SU-DHL-6 (cell line): ENCODE measurements around the gene TRNP1.

Experiments
- H2AFZ ChIP-seq: fragments of 200-600 bp; sonication (generic); 2 replicates; pipeline ENCODE4 v1.6.1; 2014; ENCODE audit warnings: low read depth, mild to moderate bottlenecking, moderate library complexity, mixed read lengths, antibody characterized with exemption, low read length; ENCODE audit not compliant: severe bottlenecking
- H3F3A ChIP-seq: fragments of 200-600 bp; shearing (Covaris generic); 2 replicates; pipeline ENCODE4 v1.6.0; 2016; ENCODE audit warnings: antibody characterized with exemption, mild to moderate bottlenecking; ENCODE audit not compliant: insufficient read depth
- H3K27ac ChIP-seq: fragments of 200-600 bp; sonication (generic); 2 replicates; pipeline ENCODE4 v1.5.1; 2016; ENCODE audit warnings: low read depth, mild to moderate bottlenecking, low read length, moderate library complexity, mixed read lengths
- H3K27me3 ChIP-seq: fragments of 200-600 bp; sonication (generic), shearing (Covaris generic); 2 replicates; pipeline ENCODE4 v1.6.0; 2014; ENCODE audit warnings: mild to moderate bottlenecking, low read length
- H3K36me3 ChIP-seq: fragments of 200-600 bp; sonication (generic); 2 replicates; pipeline ENCODE4 v1.6.1; 2014; ENCODE audit warnings: mild to moderate bottlenecking, low read length, mixed read lengths
- H3K4me2 ChIP-seq: fragments of 300-600, 200-600 bp; shearing (Covaris generic), sonication (generic); 2 replicates; pipeline ENCODE4 v1.6.0; 2014; ENCODE audit warnings: low read length, low read depth, mild to moderate bottlenecking; ENCODE audit not compliant: poor library complexity, severe bottlenecking
- H3K4me3 ChIP-seq: fragments of 200-600 bp; sonication (generic); 2 replicates; pipeline ENCODE4 v1.5.1; 2014; ENCODE audit warnings: antibody characterized with exemption, low read length, mild to moderate bottlenecking, mixed read lengths; ENCODE audit not compliant: insufficient read depth, poor library complexity, severe bottlenecking
- H3K79me2 ChIP-seq: fragments of 200-600 bp; sonication (generic); 2 replicates; pipeline ENCODE4 v1.6.1; 2014; ENCODE audit warnings: mild to moderate bottlenecking, low read length, moderate library complexity; ENCODE audit not compliant: insufficient read depth
- H3K9ac ChIP-seq: fragments of 200-600 bp; sonication (generic); 2 replicates; pipeline ENCODE4 v1.7.0; 2014; ENCODE audit warnings: mild to moderate bottlenecking, low read length
- H3K9me2 ChIP-seq: fragments of 200-600 bp; sonication (generic); replicated peaks from 2 replicates; pipeline ENCODE4 v1.6.1; 2014; ENCODE audit warnings: low read length; ENCODE audit not compliant: insufficient read depth
- H3K9me3 ChIP-seq: fragments of 200-600 bp; sonication (generic); 2 replicates; pipeline ENCODE4 v1.6.1; 2014; ENCODE audit warnings: low read length, mixed read lengths; ENCODE audit not compliant: insufficient read depth
- H4K20me1 ChIP-seq: fragments of 200-600 bp; sonication (generic); 2 replicates; pipeline ENCODE4 v1.6.1; 2014; ENCODE audit warnings: low read depth, mild to moderate bottlenecking, antibody characterized with exemption, low read length, moderate library complexity, mixed read lengths
- CTCF ChIP-seq: fragments of 200-600 bp; sonication (generic); IDR thresholded peaks from one replicate; pipeline ENCODE4 v1.5.1; 2017; ENCODE audit warnings: antibody characterized with exemption, mild to moderate bottlenecking, low read length, moderate library complexity; ENCODE audit not compliant: insufficient read depth, poor library complexity, severe bottlenecking
- EZH2phosphoT487 ChIP-seq: fragments of 200-600 bp; sonication (generic), shearing (Covaris generic); conservative IDR thresholded peaks from 2 replicates; pipeline ENCODE4 v1.6.1; 2018; ENCODE audit warnings: mild to moderate bottlenecking, antibody characterized with exemption, low read length, moderate library complexity, mixed read lengths

TRNP1 gene

GRCh38 chr1:26970810-26971209, 22.7 kb upstream of the TRNP1 start:
- Histone ChIP-seq H3K79me2 (no peaks in the 10 kb centered on the region), H3K4me2 (no peak overlapping the region), H3K27me3 (no peaks in the 10 kb centered on the region), H3F3A (no peaks in the 10 kb centered on the region), H3K9me2 (no peaks in the 10 kb centered on the region), H4K20me1 (no peaks in the 10 kb centered on the region), H3K36me3 (no peaks in the 10 kb centered on the region), H3K27ac (no peak overlapping the region), H3K9ac (no peak overlapping the region), H2AFZ (no peak overlapping the region), H3K9me3 (no peaks in the 10 kb centered on the region), H3K4me3 (no peak overlapping the region)
- TF ChIP-seq CTCF (no peak), EZH2phosphoT487 (no peak)

GRCh38 chr1:26971590-26971989, 21.9 kb upstream of the TRNP1 start:
- no peaks in the 10 kb centered on the region for H3K36me3 ChIP-seq
- no peak overlapping the region for H3K27ac ChIP-seq
- H3K9me2 ChIP-seq = no peaks in the 10 kb centered on the region
- H4K20me1 ChIP-seq = no peaks in the 10 kb centered on the region
- H3K79me2 ChIP-seq = no peaks in the 10 kb centered on the region
- no peak overlapping the region for H3K4me3 ChIP-seq
- H2AFZ ChIP-seq = no peak overlapping the region
- no peaks in the 10 kb centered on the region for H3F3A ChIP-seq
- no peak overlapping the region for H3K4me2 ChIP-seq
- H3K27me3 ChIP-seq = no peaks in the 10 kb centered on the region
- no peak overlapping the region for H3K9ac ChIP-seq
- no peaks in the 10 kb centered on the region for H3K9me3 ChIP-seq
- no peak for TF ChIP-seq CTCF
- no peak for TF ChIP-seq EZH2phosphoT487

GRCh38 chr1:26972390-26972789, 21.1 kb upstream of the TRNP1 start:
- Histone ChIP-seq H3K9me3 (no peaks in the 10 kb centered on the region), H3K27ac (no peak overlapping the region), H3F3A (no peaks in the 10 kb centered on the region), H3K27me3 (no peaks in the 10 kb centered on the region), H3K9ac (no peak overlapping the region), H3K36me3 (no peaks in the 10 kb centered on the region), H2AFZ (no peak overlapping the region), H3K4me3 (no peak overlapping the region), H4K20me1 (no peaks in the 10 kb centered on the region), H3K4me2 (no peak overlapping the region), H3K9me2 (no peaks in the 10 kb centered on the region), H3K79me2 (no peaks in the 10 kb centered on the region)
- TF ChIP-seq CTCF (no peak), EZH2phosphoT487 (no peak)
